ENCODE results near the gene GAST.

GAST gene

DNA sequence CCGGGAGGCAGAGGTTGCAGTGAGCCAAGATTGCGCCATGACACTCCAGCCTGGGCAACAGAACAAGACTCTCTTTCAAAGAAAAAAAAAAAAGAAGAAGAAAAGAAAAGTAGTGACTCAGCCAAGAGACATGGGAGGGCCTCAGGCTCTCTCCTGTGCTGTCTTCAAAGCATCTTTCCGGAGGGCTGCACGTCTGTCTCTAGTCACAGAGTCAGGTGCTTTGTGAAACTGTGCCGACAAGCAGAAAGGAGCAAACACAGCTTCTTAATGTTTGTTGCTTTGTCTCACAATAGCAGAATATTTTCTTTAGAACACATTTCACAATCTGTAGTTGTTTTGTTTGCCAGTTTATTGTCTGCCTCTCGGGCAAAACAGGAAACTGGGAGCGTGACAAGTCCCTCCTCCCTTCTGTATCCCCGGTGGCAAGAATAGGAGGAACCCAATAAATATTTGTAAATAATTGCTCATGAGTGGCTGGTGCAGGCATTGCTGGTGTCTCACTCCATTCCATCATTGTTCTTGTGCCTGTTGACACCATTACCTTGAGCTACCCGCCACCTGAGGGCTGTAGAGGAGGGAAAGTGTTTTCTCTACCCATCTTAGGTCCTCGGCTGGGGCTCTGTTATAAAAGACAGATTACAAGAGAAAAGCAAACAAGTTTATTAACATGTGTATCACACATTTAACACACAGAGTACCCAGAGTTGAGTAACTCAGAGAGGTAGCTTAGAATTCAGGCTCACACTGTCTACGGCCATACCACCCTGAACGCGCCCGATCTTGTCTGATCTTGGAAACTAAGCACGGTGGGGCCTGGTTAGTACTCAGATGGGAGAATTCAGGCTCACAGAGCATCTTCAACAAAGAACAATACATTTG is 5.5 kb downstream of the GAST start:
- DNase-seq, result peak; percentile 65

DNA sequence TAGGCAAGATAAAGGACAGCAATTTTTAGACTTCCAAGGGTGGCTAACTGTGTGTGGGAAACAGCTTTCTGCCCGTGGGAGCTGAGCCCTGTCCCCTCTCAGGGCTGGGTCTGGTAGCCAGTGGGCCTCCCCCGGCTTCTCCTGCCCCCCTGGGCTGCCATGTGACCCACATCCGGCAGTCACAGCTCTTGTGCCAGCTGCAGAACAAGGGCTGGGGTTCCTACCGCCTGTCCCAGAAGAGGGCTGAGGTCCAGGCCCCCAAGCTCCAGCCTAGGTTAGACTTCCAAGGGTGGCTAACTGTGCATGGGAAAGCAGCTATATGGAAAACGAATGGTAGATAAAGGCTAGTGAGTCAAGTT is 6.1 kb downstream of the GAST start:
- DNase-seq, result no peak

DNA sequence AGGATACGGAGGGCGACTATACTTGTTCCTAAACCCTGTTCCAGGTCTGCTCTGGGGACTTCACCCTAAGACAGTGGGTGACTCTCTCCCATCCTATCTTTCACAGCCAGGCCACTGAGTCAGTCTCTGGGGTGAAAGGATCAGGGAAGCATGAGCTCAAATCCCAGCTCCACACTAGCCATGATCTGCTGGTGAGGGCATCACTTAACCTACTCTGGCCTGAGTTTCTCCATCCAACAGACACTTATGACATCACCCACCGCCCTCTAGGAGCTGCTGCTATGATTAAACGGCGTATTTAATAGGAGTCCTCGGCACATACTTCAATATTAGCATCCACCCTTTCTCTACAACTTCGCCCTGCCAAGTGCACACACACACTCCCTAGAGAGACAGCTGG is 10.1 kb downstream of the GAST start:
- no peak for DNase-seq

DNA sequence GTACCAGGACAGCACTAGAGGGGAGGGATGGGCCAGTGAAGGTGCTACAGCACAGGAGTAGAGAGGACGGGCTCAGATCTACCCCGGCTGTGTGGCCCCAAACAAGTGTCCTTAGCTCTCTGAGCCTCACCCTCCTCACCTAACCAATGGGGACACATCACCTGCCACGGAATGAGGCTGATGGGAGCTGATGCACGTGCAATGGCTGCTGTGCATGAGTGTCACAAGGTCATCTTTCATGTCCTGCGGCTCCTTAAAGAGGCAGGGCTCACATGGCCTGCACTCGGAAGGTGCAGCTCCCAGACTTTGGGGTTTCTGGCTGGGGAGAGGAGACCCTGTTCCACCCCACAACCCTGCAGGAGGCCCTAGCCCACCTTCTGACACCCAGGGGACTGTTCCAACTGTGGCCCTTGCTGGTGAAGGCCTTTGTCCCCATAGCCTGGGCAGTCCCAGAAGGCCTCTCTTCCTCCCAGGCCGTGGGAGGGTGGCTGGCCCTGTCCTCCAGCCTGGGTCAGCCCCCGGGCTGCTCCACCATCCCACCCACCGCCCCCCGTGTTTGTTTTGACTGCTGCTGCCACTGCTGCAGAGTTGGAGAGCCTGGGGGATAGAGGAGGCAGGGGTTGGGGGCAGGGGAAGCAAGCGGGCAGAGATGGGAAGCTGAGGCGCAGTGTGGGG is 11.8 kb downstream of the GAST start:
- DNase-seq, result no peak

DNA sequence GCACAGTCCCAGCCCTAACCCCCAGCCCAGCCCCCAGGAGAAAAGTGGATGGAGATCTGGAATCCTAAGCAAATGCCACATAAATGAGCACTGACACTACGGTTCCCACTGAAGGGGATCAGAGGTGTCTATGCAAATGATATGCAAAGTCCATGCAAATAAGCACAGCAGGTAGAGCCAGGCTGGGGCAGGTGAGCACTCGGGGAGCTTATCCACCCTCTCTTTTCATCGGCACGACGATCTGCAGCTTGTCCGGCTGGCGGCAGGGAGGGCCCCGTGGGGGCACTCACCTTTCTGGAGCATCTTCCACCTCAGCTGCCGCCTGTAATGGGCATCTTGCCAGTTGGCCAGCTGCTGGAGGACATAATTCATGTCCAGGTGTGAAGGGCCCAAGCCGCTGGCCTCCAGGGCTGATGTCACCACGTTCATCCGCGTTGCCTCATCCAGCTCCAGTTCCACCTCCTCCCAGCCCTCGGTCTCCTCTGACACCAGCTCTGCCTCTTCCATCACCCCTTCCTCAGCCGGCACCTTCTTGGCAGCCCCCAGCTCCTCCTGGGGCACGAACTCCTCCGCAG is 12.4 kb downstream of the GAST start:
- DNase-seq, result no peak

DNA sequence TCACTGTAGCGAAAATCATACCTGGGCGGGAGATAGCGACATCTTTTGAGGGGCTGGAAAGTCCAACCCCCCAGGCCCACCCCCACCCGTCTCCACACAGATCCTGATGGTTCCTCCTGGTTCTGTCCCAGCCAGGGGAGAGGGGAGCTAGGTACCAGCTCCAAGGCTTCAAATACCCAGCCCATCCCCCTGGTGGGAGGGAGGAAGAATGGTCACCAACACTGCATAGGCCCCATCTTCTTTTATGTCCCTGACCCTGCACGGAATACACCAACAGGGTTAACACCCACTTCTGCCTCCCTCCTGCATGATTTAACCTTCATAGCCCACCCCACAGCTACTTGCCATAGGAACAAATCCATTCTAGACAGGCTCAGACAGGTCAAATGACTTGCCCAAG is 13.0 kb downstream of the GAST start:
- no peak for DNase-seq

DNA sequence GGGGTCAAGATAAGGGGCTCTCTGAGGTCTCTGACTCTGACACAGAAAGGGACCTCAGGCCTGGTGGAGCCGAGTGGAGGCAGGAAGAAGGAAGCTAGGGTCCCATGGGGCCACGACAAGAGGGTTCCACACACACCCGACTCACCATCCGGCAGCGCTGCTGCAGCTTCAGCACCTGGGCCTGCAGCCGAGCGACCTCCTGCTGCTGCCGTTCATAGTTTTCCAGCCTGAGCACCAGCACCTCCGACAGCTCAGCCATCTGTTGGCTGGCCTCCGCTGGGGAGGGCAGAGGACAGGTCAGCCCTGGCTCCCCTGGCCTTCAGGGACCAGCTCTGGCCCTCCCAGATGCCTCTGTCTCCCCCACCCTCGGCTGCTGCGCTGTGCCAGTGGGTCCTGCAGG is 15.9 kb downstream of the GAST start:
- DNase-seq, result no peak

DNA sequence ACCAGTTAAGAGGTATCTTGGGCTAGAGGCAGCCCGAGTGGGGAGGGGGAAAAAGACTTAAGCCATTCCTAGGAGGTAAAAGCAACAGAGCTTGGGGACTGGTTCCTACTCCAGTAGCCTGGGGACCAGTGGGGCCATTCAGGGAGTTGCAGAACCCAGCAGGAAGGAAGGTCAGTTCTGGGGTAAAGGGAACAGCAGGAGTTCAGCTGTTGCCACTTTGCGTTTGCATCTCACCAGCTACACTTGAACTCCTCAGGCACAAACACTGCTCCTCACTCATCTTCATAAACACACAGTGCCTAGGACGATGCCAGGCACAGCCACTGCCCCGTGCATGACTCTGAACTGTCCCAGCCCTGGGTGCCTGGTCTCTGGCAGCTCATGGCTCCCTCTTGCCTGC is 18.3 kb downstream of the GAST start:
- DNase-seq, result no peak

DNA sequence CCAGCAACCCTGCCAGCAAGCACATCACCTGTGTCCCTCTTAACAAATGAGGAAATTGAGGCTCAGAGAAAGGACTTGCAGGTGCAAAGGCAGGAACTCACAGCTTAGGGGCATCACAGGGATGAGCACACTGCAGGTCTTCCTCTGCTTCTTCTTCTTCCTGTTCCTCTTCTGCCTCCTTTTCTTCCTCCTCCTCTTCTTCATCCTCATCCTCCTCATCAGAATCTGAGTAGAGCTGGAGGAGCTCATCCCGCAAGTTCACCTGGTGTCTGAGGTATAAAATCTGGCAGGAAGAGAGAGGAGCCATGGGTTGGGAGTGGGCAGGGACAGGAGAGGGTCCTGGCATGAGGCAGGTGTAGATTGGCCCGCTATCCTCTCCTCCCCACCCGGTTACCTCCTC is 19.7 kb downstream of the GAST start:
- no peak for DNase-seq

DNA sequence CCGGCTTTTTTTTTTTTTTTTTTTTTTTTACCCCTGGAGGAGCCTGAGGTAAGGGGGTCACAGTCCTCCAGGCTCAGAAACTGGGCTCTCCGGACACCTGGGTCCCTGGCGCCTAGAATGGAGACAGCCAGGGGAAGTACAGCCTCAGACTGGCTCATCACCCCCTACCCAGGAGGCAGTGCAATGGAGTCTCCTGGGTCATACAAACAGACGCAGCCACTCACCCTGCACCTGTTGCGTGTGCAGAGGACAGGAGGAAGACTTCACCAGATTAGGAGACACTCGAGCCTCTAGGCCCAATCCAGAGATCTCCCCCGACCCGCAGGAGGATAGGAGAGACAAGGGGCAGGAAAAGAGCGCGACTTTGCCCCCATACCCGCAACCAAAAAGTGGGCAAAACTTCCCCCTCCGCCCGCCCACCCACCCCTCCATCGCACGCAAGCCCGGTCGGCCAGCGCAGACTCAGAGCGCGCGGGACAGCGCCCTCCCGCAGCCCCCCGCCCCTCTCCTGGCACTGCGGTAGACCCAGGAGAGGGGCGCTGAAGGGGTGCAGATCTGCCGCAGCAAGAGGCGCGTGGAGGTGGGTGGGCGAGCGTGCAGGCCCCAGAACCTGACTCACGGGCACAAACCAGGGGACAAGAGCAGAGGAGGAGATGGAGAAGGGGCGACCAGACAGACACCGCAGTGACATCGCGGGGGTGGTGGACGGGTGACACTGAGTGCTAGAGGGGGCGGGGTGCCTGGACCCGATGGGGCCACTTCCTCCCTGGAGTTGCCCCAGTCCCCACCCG is 21.4 kb downstream of the GAST start:
- DNase-seq, result no peak

DNA sequence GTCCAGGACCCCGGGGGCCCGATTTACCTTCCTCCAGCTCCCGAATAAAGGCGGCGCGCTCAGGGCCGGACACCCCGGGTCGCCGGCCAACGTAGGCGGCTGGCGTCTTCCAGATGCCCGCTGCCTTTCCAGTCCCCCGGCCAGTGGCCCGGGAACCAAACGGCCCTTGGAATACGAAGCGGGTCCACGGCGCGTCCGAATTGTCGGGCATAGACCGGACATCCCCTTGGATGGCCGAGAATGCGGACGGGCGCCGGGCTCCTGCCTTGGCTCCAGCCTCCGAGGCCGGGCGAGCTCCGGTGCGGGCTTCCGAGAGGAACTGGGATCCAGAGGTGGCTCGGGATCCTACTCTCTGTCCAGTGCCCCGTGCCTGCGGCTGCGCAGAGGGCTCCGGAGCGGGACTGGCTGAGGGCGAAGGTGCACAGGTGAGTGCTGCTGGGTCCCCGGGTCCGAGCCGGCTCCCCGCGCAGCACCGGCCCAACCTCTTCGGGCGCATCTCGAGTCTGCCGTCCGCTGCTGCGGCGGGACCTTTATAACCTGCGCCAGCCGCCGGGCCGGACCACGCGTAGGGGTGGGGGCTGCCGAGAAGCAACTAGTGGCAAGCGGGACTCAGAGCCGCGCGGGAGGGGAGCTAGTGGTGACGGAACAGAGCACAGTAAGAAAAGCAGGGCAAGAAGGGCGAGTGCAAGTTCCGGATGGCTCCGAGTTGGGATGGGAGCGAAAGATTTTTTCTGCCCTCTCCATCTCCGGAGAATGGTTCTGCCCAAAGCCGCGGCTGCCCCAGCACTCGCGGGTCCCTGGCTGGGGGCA is 22.2 kb downstream of the GAST start, which contains the start of gene HAP1:
Gene HAP1 (minus strand): TSS at position 505 of the 810 bp plus-strand sequence. CDS start 9 bp downstream, at position 496.
- peak; percentile 50 for DNase-seq

DNA sequence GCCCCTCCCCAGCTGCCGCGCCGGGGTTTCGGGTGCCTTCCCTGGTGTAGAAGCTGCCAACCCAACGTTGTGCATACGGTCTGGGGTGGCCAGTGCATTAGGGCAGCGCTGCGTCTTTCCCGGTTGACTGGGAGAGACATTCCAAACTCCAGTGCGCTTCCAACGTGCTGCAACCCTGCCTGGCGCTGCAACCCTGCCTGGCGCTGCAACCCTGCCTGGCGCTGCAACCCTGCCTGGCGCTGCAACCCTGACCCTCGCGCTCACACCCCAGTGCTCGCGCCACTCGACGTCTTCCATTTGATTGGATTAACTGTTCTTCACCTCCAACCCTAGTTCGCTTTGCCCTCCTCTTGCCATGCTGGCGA is 22.8 kb downstream of the GAST start:
- DNase-seq, result no peak

DNA sequence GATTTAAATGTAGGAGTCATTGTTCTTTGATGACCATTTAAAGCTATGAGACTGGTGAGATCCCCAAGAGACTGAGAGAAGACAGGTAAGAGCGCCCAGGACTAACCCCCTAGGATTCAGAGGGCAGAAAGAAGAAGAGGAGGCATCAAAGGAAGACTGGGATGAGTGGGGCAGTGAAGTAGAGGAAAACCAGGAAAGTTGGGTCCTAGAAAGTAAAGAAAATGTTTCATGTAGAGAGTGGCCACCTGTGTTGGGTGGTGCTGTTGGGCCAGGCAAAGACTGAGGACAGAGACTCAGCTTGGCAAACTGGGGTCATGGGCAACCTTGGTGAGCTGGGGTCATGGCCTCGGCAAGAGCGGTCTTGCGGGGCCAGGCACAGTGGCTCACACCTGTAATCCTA is 23.6 kb downstream of the GAST start:
- no peak for DNase-seq

DNA sequence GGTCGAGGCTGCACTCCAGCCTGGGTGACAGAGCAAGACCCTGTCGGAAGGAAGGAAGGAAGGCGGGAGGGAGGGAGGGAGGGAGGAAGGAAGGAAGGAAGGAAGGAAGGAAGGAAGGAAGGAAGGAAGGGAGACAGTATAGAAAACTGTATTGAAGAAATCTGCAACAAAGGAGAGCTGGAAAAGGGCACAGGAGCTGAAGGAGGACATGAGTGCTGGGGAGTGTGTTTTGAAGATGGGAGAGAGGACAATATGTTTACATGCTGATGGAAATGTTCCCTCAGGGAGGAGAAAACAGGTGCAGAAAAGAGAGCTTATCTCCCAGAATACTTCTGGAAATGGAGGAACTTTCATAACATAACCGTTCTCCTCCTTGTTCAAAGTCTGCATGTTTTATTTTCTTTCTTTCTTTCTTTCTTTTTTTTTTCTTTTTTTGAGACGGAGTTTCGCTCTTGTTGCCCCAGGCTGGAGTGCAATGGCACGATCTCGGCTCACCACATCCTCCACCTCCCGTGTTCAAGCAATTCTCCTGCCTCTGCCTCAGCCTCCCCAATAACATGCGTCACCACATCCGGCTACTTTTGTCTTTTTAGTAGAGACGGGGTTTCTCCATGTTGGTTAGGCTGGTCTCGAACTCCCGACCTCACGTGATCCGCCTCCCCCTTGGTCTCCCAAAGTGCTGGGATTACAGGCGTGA is 25.0 kb downstream of the GAST start:
- DNase-seq, result no peak

DNA sequence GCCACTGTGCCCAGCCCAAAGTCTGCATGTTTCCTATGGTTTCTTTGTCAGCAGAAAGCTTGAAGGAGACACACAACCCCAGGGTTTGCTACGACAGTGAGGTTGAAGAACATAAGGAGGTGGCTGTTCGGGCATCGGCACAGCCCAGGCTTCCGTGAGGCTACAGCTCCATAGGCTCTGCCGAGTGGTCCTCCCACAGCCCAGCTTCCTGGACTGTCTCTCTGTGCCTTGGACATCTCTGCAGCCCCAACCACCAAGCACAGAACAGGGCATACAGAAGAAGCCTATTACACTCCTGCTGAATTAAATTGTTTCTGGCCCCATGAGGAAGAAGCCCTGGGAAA is 25.5 kb downstream of the GAST start:
- DNase-seq, result no peak

DNA sequence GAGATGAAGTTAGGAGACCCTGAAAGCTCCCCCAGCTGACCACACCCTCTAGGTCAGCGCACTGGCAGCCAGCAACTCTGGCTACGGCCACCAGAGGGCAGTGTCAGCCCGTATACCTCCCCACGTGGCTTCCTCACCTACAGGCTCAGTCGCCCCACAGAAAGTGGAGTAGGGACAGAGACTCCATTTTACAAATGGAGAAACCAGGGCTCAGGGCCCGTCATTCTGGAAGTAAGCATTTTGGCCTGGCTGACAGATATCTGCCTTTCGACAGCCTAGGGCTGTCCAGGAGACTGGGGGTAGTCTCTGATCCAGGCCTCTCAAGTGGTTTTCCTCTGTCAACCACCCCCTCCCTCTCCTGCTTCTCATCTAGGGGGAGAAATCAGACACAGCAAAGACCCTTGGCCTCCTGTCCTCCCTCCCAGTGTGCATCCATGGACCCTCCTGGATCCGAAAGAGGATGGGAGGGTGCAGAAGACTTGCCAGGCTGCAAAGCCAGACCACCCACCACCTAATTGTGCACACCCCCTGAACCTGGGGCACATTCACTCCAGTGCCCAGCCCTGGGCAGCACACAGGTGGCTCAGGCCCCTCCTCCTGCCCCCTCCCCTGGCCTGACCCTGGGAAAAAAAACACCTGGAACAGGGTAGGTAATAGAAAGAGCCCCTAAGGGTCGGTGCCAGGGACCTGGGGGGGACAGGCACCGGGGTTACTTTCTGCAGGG is 26.1 kb downstream of the GAST start:
- DNase-seq, result peak; percentile 75

DNA sequence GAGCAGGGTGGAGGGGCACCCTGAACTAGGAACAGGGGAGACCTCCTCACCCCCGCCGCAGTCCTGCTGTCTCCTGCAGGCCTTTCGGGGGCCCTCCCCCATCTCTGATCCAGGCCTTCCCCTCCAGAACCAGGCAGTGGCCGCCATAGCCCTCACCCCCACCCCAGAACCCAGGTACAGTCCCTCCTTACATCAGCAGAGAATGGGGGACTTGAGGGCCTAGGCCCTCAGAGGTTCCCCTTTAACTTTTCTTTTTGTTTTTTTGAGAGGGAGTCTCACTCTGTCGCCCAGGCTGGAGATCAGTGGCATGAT is 26.6 kb downstream of the GAST start:
- DNase-seq, result no peak

DNA sequence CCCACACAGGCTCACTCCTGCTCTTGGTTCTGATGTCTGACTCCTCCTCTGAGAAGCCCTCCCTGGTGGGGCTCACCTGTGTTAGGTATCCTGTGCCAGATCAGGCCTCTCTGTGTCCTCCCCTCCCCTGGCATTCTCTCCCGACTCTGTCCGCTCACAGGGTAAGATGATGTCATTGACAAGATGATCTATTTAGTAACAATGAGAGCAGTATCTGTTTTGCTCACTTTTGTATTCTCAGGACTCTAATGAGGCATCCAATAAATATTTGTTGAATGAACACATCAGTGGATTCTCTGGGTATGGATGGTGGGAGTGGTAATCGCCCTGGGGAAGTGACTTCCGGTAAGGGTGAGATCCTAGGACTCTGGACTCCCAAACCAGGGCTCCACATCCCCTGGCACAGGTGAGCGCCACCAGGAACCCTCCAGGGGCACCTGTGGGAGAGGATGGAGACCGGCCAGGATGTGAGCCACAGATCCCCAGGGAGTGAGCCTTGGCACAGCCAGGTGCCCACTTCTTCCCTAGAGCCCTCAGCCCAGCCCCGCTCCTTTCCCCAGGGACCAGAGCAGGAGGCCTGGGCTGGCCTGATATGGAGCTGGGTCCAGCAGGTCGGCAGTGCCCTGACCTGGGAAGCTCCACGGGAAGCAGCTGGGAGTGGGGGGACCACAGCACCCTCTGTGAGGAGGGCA is 27.7 kb downstream of the GAST start:
- DNase-seq, result peak; percentile 44

DNA sequence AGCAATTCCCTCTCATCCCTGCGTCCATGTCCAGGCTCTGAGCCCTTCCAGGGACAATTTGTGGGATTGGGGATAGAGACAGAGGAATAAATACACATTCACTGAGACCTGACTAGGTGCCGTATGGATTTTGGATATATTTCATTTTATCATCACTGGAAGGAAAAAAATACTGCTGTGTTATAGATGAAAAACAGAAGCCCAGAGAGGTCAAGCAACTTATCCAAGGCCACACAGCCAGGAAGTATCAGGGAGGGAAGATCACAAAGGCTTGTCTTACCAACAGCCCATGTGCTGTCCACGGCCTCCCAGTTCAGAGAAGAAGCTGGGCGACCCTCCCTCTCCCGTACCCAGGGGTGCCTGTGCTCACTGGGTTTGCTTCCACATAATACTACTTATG is 28.4 kb downstream of the GAST start:
- no peak for DNase-seq

DNA sequence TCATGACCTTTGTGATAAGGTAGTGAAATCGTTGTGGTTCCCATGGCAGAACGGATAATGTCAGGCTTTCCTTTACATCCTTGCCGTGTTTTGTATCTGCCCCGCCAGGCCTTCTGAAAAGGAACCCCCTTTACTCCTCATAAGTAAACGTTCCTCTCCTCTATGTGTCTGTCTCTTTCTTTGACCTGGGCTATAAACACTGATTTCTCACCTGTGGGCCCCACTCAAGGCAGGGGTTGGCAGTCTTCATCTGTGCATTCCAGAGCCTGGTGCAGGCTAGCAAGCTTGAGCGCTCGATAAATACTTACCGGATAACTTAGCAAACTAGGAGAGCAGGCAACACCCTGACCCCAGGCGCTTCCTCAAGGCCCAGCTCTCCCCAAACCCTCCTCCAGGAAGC is 29.6 kb downstream of the GAST start:
- DNase-seq, result no peak

DNA sequence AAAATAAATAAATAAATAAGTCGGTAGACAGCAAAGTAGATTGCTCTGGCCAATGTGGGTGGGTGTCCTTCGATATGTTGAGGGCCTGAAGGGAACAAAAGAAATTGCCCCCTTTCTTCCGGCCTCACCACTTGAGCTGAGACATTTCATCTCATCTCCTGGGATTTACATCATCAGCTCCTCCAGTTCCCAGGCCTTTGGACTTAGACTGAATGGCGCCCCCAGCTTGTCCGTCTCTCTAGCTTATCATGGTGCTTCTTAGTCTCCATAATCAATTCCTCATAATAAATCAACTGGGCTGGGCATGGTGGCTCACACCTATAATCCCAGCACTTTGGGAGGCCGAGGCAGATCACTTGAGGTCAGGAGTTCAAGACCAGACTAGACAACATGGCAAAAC is 36.1 kb downstream of the GAST start:
- no peak for DNase-seq
